ENCODE data around the gene SCD5.

Gene SCD5

GRCh38 chr4:82741188-82741587 is 57.4 kb downstream of the SCD5 start:
- no peak overlapping the region for H3K4me3 ChIP-seq (ENCODE audit: low read depth, low read length)
- no peak for TF ChIP-seq CTCF (IDR thresholded peaks at IDR 0.05; ENCODE audit: low read depth, low read length)

- peak; percentile 81 for TF ChIP-seq CTCF (IDR thresholded peaks at IDR 0.05; ENCODE audit: low read depth, low read length)
- H3K4me3 ChIP-seq (ENCODE audit: low read depth, low read length): no peak overlapping the region
These were observed 59.1 kb downstream of the SCD5 start for GRCh38 chr4:82739287-82740190.

- no peak for TF ChIP-seq CTCF (IDR thresholded peaks at IDR 0.05; ENCODE audit: low read depth, low read length)
- no peak overlapping the region for H3K4me3 ChIP-seq (ENCODE audit: low read depth, low read length)
These were observed 61.2 kb downstream of the SCD5 start for GRCh38 chr4:82737354-82737753.

- TF ChIP-seq CTCF (IDR thresholded peaks at IDR 0.05; ENCODE audit: low read depth, low read length): no peak
- no peak overlapping the region for H3K4me3 ChIP-seq (ENCODE audit: low read depth, low read length)
These were observed 65.0 kb downstream of the SCD5 start for GRCh38 chr4:82733636-82734035.

- TF ChIP-seq CTCF (IDR thresholded peaks at IDR 0.05; ENCODE audit: low read depth, low read length): no peak
- H3K4me3 ChIP-seq (ENCODE audit: low read depth, low read length): no peak overlapping the region
These were observed 70.3 kb downstream of the SCD5 start for GRCh38 chr4:82728301-82728700.

GRCh38 chr4:82726596-82726995 is 72.0 kb downstream of the SCD5 start:
- no peak overlapping the region for H3K4me3 ChIP-seq (ENCODE audit: low read depth, low read length)
- no peak for TF ChIP-seq CTCF (IDR thresholded peaks at IDR 0.05; ENCODE audit: low read depth, low read length)

- H3K4me3 ChIP-seq (ENCODE audit: low read depth, low read length): no peak overlapping the region
- peak; percentile 43 for TF ChIP-seq CTCF (IDR thresholded peaks at IDR 0.05; ENCODE audit: low read depth, low read length)
These were observed 76.7 kb downstream of the SCD5 start for GRCh38 chr4:82721819-82722423.

Data from WI38 (cell line).